ENCODE results near the gene PTH2R.
"Not testable (repeated sequence)": the region's sequence is repeated elsewhere in the genome, so short reads cannot be mapped to it uniquely, and the experiment has no call there.

PTH2R gene

GRCh38 chr2:208515099-208515498 is 108.5 kb downstream of the PTH2R start:
- no peaks in the 10 kb centered on the region for H3K36me3 ChIP-seq (ENCODE audit: control insufficient read depth in 1 of 2, insufficient read depth in 2 of 2, low read length in 2 of 2)
- no peaks in the 10 kb centered on the region for H3K27me3 ChIP-seq (ENCODE audit: low read depth, low read length)
- no peak overlapping the region for H3K4me3 ChIP-seq (ENCODE audit: low read depth in 1 of 2, low read length in 2 of 2)
- H3K27ac ChIP-seq (ENCODE audit: low read length) = no peak overlapping the region
- H3K4me1 ChIP-seq (ENCODE audit: control insufficient read depth in 1 of 2, insufficient read depth in 2 of 2, low read length in 2 of 2) = no peaks in the 10 kb centered on the region
- H3K9me3 ChIP-seq (ENCODE audit: control insufficient read depth in 1 of 2, low read length in 2 of 2) = peaks cover 0 to 10% of the 10 kb centered on the region in 2 donors

DNA sequence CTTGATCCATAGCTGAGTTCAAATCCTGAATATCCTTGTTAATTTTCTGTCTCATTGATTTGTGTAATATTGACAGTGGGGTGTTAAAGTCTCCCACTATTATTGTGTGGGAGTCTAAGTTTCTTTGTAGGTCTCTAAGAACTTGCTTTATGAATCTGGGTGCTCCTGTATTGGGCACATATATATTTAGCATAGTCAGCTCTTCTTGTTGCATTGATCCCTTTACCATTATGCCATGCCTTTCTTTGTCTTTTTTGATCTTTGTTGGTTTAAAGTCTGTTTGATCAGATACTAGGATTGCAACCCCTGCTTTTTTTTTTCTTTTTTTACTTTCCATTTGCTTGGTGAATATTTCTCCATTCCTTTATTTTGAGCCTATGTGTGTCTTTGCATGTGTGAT is 116.5 kb downstream of the PTH2R start:
- H3K9me3 ChIP-seq (ENCODE audit: control insufficient read depth in 1 of 2, low read length in 2 of 2); H3K27me3 ChIP-seq (ENCODE audit: low read depth, low read length); H3K27ac ChIP-seq (ENCODE audit: low read length); H3K4me3 ChIP-seq (ENCODE audit: low read depth in 1 of 2, low read length in 2 of 2); H3K36me3 ChIP-seq (ENCODE audit: control insufficient read depth in 1 of 2, insufficient read depth in 2 of 2, low read length in 2 of 2); H3K4me1 ChIP-seq (ENCODE audit: control insufficient read depth in 1 of 2, insufficient read depth in 2 of 2, low read length in 2 of 2): not testable (repeated sequence)

GRCh38 chr2:208525165-208525564 is 118.6 kb downstream of the PTH2R start:
- not testable (repeated sequence) for H3K27me3 ChIP-seq (ENCODE audit: low read depth, low read length); H3K4me3 ChIP-seq (ENCODE audit: low read depth in 1 of 2, low read length in 2 of 2); H3K9me3 ChIP-seq (ENCODE audit: control insufficient read depth in 1 of 2, low read length in 2 of 2); H3K4me1 ChIP-seq (ENCODE audit: control insufficient read depth in 1 of 2, insufficient read depth in 2 of 2, low read length in 2 of 2); H3K27ac ChIP-seq (ENCODE audit: low read length); H3K36me3 ChIP-seq (ENCODE audit: control insufficient read depth in 1 of 2, insufficient read depth in 2 of 2, low read length in 2 of 2)

DNA sequence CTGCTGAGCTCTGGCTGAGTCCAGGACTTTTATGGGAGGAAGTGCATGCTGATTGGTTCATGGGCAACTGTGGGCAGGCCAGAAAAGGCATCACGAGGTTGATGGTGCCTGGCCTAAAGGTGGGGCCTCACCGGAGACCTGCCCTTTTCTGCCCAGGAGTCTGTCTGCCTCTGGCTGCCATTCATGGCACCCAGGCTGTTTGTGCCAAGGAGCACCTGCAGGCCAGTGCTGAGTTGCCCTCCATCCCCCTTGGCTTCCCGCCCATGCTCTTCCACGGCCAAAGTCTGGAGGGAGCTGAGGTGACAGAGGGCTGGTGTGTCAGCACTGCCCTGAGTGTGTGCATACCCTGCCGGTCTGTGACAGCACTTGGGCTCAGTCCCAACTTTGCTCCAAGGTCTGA is 123.2 kb downstream of the PTH2R start:
- Histone ChIP-seq H3K4me1 (ENCODE audit: control insufficient read depth in 1 of 2, insufficient read depth in 2 of 2, low read length in 2 of 2) (no peaks in the 10 kb centered on the region), H3K9me3 (ENCODE audit: control insufficient read depth in 1 of 2, low read length in 2 of 2) (no peaks in the 10 kb centered on the region)

DNA sequence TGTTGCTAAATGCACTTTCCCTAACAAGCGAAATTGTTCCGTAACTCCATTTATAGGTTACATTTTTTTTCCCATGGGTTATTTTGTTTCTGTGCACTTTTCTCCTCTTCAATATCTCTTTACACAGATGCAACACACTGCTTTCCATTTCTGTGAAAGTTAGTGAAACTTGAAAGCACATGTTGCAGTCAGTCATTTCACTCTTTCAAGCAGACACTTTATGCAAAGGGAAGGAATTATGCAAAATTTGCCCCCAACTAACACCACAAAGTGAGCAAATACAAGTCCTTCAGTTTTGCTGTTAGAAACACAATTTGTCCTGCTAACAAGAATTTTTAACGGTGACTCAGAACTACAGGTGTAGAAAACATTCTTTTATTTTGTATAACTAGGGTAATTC is 124.8 kb downstream of the PTH2R start:
- Histone ChIP-seq H3K4me1 (ENCODE audit: control insufficient read depth in 1 of 2, insufficient read depth in 2 of 2, low read length in 2 of 2) (no peaks in the 10 kb centered on the region), H3K27me3 (ENCODE audit: low read depth, low read length) (no peaks in the 10 kb centered on the region), H3K36me3 (ENCODE audit: control insufficient read depth in 1 of 2, insufficient read depth in 2 of 2, low read length in 2 of 2) (no peaks in the 10 kb centered on the region), H3K9me3 (ENCODE audit: control insufficient read depth in 1 of 2, low read length in 2 of 2) (no peaks in the 10 kb centered on the region), H3K27ac (ENCODE audit: low read length) (no peak overlapping the region), H3K4me3 (ENCODE audit: low read depth in 1 of 2, low read length in 2 of 2) (no peak overlapping the region)

More for the DNA sequence above, 123.2 kb downstream of the PTH2R start:
- Histone ChIP-seq H3K4me3 (ENCODE audit: low read depth in 1 of 2, low read length in 2 of 2) (no peak overlapping the region), H3K27ac (ENCODE audit: low read length) (no peak overlapping the region), H3K36me3 (ENCODE audit: control insufficient read depth in 1 of 2, insufficient read depth in 2 of 2, low read length in 2 of 2) (no peaks in the 10 kb centered on the region), H3K27me3 (ENCODE audit: low read depth, low read length) (no peaks in the 10 kb centered on the region)

- not testable (repeated sequence) for H3K36me3 ChIP-seq (ENCODE audit: control insufficient read depth in 1 of 2, insufficient read depth in 2 of 2, low read length in 2 of 2); H3K27me3 ChIP-seq (ENCODE audit: low read depth, low read length); H3K9me3 ChIP-seq (ENCODE audit: control insufficient read depth in 1 of 2, low read length in 2 of 2); H3K27ac ChIP-seq (ENCODE audit: low read length); H3K4me3 ChIP-seq (ENCODE audit: low read depth in 1 of 2, low read length in 2 of 2); H3K4me1 ChIP-seq (ENCODE audit: control insufficient read depth in 1 of 2, insufficient read depth in 2 of 2, low read length in 2 of 2)
Observed at GRCh38 chr2:208535578-208535977, 129.0 kb downstream of the PTH2R start.

DNA sequence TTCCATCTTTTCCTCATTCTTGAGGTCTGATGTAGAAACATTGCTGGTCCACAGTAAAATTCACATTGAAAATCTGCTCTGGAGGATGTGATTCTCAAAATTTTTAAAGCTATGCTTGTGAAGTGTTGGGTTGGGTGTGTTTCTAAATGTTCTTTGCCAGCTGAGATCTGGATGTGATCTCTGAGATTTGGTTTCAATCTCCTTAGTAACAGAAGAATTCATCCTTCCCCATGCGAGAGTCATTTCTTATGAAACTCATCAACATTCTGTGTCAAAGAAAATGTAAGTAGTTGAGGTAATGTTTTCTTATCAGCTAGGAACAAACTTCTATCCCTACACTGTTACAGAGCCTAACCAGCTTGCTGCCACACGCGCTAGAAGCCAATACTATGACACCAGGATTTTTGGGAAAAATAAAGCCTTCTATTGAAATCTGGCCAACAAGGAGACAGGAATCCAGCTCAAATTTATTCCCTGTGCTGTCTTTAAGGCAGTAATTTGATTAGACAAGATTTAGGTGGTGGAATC is 134.9 kb downstream of the PTH2R start:
- no peaks in the 10 kb centered on the region for H3K4me1 ChIP-seq (ENCODE audit: control insufficient read depth in 1 of 2, insufficient read depth in 2 of 2, low read length in 2 of 2)

GRCh38 chr2:208541989-208542464 is 135.4 kb downstream of the PTH2R start:
- H3K27me3 ChIP-seq (ENCODE audit: low read depth, low read length) = no peaks in the 10 kb centered on the region
- no peaks in the 10 kb centered on the region for H3K4me1 ChIP-seq (ENCODE audit: control insufficient read depth in 1 of 2, insufficient read depth in 2 of 2, low read length in 2 of 2)
- no peaks in the 10 kb centered on the region for H3K36me3 ChIP-seq (ENCODE audit: control insufficient read depth in 1 of 2, insufficient read depth in 2 of 2, low read length in 2 of 2)
- H3K27ac ChIP-seq (ENCODE audit: low read length) = no peak overlapping the region
- H3K9me3 ChIP-seq (ENCODE audit: control insufficient read depth in 1 of 2, low read length in 2 of 2) = no peaks in the 10 kb centered on the region
- no peak overlapping the region for H3K4me3 ChIP-seq (ENCODE audit: low read depth in 1 of 2, low read length in 2 of 2)

More for the DNA sequence above, 134.9 kb downstream of the PTH2R start:
- H3K4me3 ChIP-seq (ENCODE audit: low read depth in 1 of 2, low read length in 2 of 2) = no peak overlapping the region
- no peaks in the 10 kb centered on the region for H3K36me3 ChIP-seq (ENCODE audit: control insufficient read depth in 1 of 2, insufficient read depth in 2 of 2, low read length in 2 of 2)
- H3K27ac ChIP-seq (ENCODE audit: low read length) = no peak overlapping the region
- no peaks in the 10 kb centered on the region for H3K9me3 ChIP-seq (ENCODE audit: control insufficient read depth in 1 of 2, low read length in 2 of 2)
- H3K27me3 ChIP-seq (ENCODE audit: low read depth, low read length) = no peaks in the 10 kb centered on the region

DNA sequence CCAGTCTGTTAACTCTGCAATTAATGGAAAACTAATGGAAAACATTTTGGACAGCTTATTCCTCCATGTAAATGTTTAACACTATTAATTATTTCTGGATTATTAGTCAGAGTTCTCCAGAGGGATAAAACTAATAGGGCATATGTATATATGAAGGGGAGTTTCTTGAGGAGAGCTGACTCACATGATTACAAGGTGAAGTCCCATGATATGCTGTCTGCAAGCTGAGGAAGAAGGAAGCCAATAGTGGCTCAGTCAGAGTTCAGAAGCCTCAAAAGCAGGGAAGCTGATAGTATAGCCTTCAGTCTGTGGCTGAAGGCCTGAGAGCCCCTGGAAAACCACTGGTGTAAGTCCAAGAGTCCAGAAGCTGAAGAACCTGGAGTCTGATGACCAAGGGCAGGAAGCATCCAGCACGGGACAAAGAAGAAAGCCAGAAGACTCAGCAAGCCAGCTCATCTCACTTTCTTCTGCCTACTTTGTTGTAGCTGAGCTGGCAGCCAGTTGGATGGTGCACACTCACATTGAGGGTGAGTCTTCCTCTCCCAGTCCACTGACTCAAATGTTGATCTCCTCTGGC is 136.0 kb downstream of the PTH2R start:
- Histone ChIP-seq H3K9me3 (ENCODE audit: control insufficient read depth in 1 of 2, low read length in 2 of 2) (no peaks in the 10 kb centered on the region), H3K27ac (ENCODE audit: low read length) (no peak overlapping the region), H3K36me3 (ENCODE audit: control insufficient read depth in 1 of 2, insufficient read depth in 2 of 2, low read length in 2 of 2) (no peaks in the 10 kb centered on the region), H3K27me3 (ENCODE audit: low read depth, low read length) (no peaks in the 10 kb centered on the region), H3K4me1 (ENCODE audit: control insufficient read depth in 1 of 2, insufficient read depth in 2 of 2, low read length in 2 of 2) (no peaks in the 10 kb centered on the region), H3K4me3 (ENCODE audit: low read depth in 1 of 2, low read length in 2 of 2) (no peak overlapping the region)

Data from muscle layer of duodenum (tissue), 2 donors.